ENCODE measurements around the gene ERG28. TPM values are rescaled to one million over a fixed set of nuclear protein-coding genes. Genes with fewer than 3 reads are reported as not detected.

Gene ERG28
- total RNA-seq, 1 experiment from 2014 or later: 29.1 TPM

GRCh38 chr14:75626396-75626795 is 34.3 kb downstream of the ERG28 start:
- TF ChIP-seq, protein P1, sequence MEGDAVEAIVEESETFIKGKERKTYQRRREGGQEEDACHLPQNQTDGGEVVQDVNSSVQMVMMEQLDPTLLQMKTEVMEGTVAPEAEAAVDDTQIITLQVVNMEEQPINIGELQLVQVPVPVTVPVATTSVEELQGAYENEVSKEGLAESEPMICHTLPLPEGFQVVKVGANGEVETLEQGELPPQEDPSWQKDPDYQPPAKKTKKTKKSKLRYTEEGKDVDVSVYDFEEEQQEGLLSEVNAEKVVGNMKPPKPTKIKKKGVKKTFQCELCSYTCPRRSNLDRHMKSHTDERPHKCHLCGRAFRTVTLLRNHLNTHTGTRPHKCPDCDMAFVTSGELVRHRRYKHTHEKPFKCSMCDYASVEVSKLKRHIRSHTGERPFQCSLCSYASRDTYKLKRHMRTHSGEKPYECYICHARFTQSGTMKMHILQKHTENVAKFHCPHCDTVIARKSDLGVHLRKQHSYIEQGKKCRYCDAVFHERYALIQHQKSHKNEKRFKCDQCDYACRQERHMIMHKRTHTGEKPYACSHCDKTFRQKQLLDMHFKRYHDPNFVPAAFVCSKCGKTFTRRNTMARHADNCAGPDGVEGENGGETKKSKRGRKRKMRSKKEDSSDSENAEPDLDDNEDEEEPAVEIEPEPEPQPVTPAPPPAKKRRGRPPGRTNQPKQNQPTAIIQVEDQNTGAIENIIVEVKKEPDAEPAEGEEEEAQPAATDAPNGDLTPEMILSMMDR (conservative IDR thresholded peaks at IDR 0.05): no peak
- H2BK5ac ChIP-seq (ENCODE audit: insufficient read length, low read length): no peak overlapping the region
- no peak overlapping the region for H2BK20ac ChIP-seq (ENCODE audit: low read depth, low read length, poor library complexity, severe bottlenecking)
- no peak for DNase-seq
- WGBS (ENCODE audit: extremely low coverage, insufficient read length, low lambda C conversion rate): no CpG with 5 or more reads among the region's 3 CpGs
- H3K4me1 ChIP-seq (ENCODE audit: insufficient read depth, low read length): peaks cover 10% of the 10 kb centered on the region
- no peaks in the 10 kb centered on the region for H3K79me2 ChIP-seq (ENCODE audit: insufficient read depth, low read length)
- no peak overlapping the region for H3K14ac ChIP-seq (ENCODE audit: insufficient read depth, low read length)
- no peaks in the 10 kb centered on the region for H3K9me3 Mint-ChIP-seq
- no peak overlapping the region for H4K8ac ChIP-seq (replicated peaks; ENCODE audit: insufficient read length, low read depth, low read length)
- no peak overlapping the region for H3K56ac ChIP-seq (ENCODE audit: insufficient read length, low read depth, low read length)
- no peaks in the 10 kb centered on the region for H3K9me3 ChIP-seq (ENCODE audit: control insufficient read depth, low read depth, low read length)
- no peak overlapping the region for H3K27ac Mint-ChIP-seq
- no peak overlapping the region for H2BK12ac ChIP-seq (ENCODE audit: insufficient read length, low read depth, low read length)
- H4K5ac ChIP-seq (ENCODE audit: insufficient read length, low read depth, low read length): no peak overlapping the region
- H2BK120ac ChIP-seq (ENCODE audit: low read depth, low read length, poor library complexity, severe bottlenecking): no peak overlapping the region
- peaks cover 13 to 24% of the 10 kb centered on the region in 2 experiments for H3K4me1 Mint-ChIP-seq
- no peak overlapping the region for H4K91ac ChIP-seq (ENCODE audit: insufficient read length, low read depth, low read length)
- no peak overlapping the region for H3K23ac ChIP-seq (ENCODE audit: insufficient read length, low read depth, low read length)
- H2AK5ac ChIP-seq (ENCODE audit: insufficient read length, low read length): no peak overlapping the region
- H3K23me2 ChIP-seq (ENCODE audit: insufficient read length, low read depth, low read length, poor library complexity, severe bottlenecking): no peaks in the 10 kb centered on the region
- no peak overlapping the region for H3K9ac ChIP-seq (ENCODE audit: extremely low read depth, insufficient read length, low read length)
- H3K27ac ChIP-seq (ENCODE audit: insufficient read length, low read depth, low read length): no peak overlapping the region
- H3K4me3 Mint-ChIP-seq: no peak overlapping the region
- H3K36me3 Mint-ChIP-seq (ENCODE audit: insufficient read depth in 1 of 3, low read depth in 3 of 3): no peaks in the 10 kb centered on the region; a peak in 1 of 7 replicates
- no peak overlapping the region for H3K4ac ChIP-seq (ENCODE audit: low read depth, low read length)
- no peak overlapping the region for H3K18ac ChIP-seq (ENCODE audit: insufficient read length, low read depth, low read length)
- no peaks in the 10 kb centered on the region for H3K27me3 Mint-ChIP-seq (ENCODE audit: low read depth)
- H2AFZ ChIP-seq (ENCODE audit: low read length): no peak overlapping the region
- H3K79me1 ChIP-seq (ENCODE audit: insufficient read depth, low read depth, low read length, poor library complexity, severe bottlenecking): no peaks in the 10 kb centered on the region
- no peaks in the 10 kb centered on the region for H3K27me3 ChIP-seq (ENCODE audit: insufficient read depth, low read length)
- no peaks in the 10 kb centered on the region for H4K20me1 ChIP-seq (ENCODE audit: control insufficient read depth, insufficient read depth, insufficient read length)
- H3K4me2 ChIP-seq (ENCODE audit: insufficient read depth, insufficient read length, low read length): no peak overlapping the region
- no peak overlapping the region for H2BK15ac ChIP-seq (ENCODE audit: low read depth, low read length)
- H3T11ph ChIP-seq (ENCODE audit: low read length): no peak overlapping the region
